SIG-M5 treated with dmso at 0.1 percent for 504 hours (cell line): Measurements from ENCODE around the gene DOCK3.
A peak's percentile ranks its signal among the peaks of the same experiment; 100 is the strongest.
"Not testable (repeated sequence)": the region's sequence is repeated elsewhere in the genome, so short reads cannot be mapped to it uniquely, and the experiment has no call there.

Experiments used
- DNase-seq: peaks from one replicate; lab custom pipeline; 2025; ENCODE audit not compliant: unreplicated experiment; lab: John Stamatoyannopoulos, UW

The DOCK3 gene

GRCh38 chr3:51092141-51092540 lies 417.4 kb downstream of the DOCK3 start:
- not testable (repeated sequence) for DNase-seq

GRCh38 chr3:51094838-51095237 lies 420.1 kb downstream of the DOCK3 start:
- DNase-seq: not testable (repeated sequence)

GRCh38 chr3:51099794-51100535 lies 425.2 kb downstream of the DOCK3 start:
- DNase-seq: peak; percentile 50

- no peak for DNase-seq
Measured at GRCh38 chr3:51100536-51100851, 425.8 kb downstream of the DOCK3 start.

GRCh38 chr3:51102396-51102795 lies 427.7 kb downstream of the DOCK3 start:
- DNase-seq: no peak

GRCh38 chr3:51106242-51106876 lies 431.6 kb downstream of the DOCK3 start:
- DNase-seq: no peak

GRCh38 chr3:51110586-51110985 lies 435.9 kb downstream of the DOCK3 start:
- no peak for DNase-seq

- no peak for DNase-seq
Measured at GRCh38 chr3:51122944-51123343, 448.2 kb downstream of the DOCK3 start.

- no peak for DNase-seq
Measured at GRCh38 chr3:51123531-51123930, 448.8 kb downstream of the DOCK3 start.

- DNase-seq: not testable (repeated sequence)
Measured at GRCh38 chr3:51131607-51132006, 456.9 kb downstream of the DOCK3 start.

GRCh38 chr3:51137715-51138114 lies 463.0 kb downstream of the DOCK3 start:
- no peak for DNase-seq

- no peak for DNase-seq
Measured at GRCh38 chr3:51139616-51140015, 464.9 kb downstream of the DOCK3 start.

- peak; percentile 7 for DNase-seq
Measured at GRCh38 chr3:51141573-51141972, 466.8 kb downstream of the DOCK3 start.

GRCh38 chr3:51145811-51146585 lies 471.3 kb downstream of the DOCK3 start:
- DNase-seq: no peak

GRCh38 chr3:51146781-51147180 lies 472.1 kb downstream of the DOCK3 start:
- DNase-seq: no peak

GRCh38 chr3:51156147-51156546 lies 481.4 kb downstream of the DOCK3 start:
- no peak for DNase-seq

- no peak for DNase-seq
Measured at GRCh38 chr3:51163051-51163450, 488.3 kb downstream of the DOCK3 start.

- DNase-seq: no peak
Measured at GRCh38 chr3:51173518-51174271, 499.0 kb downstream of the DOCK3 start.

- DNase-seq: no peak
Measured at GRCh38 chr3:51176923-51177322, 502.2 kb downstream of the DOCK3 start.

- DNase-seq: not testable (repeated sequence)
Measured at GRCh38 chr3:51186446-51186845, 511.7 kb downstream of the DOCK3 start.

GRCh38 chr3:51190199-51190598 lies 515.5 kb downstream of the DOCK3 start:
- DNase-seq: no peak
